B cell (primary cell): ENCODE data around the gene ZP1.

Source experiments
- CTCF ChIP-seq: fragments of 200-600 bp; IDR thresholded peaks from one replicate; pipeline ENCODE4 v1.8.0; 2022; ENCODE audit warnings: antibody characterized with exemption, mild to moderate bottlenecking
- EZH2 ChIP-seq: IDR thresholded peaks from 2 replicates; pipeline ENCODE4 v1.6.1; 2012; ENCODE audit warnings: borderline replicate concordance, low read depth, mild to moderate bottlenecking, moderate library complexity, low read length; ENCODE audit not compliant: insufficient read depth, poor library complexity, severe bottlenecking

GRCh38 chr11:60864856-60865513, 2.4 kb upstream of the ZP1 start:
- no peak for TF ChIP-seq CTCF
- TF ChIP-seq EZH2: no peak
